HG03139 (cell line): ENCODE data around the gene SLC39A7.

Experiments
- ATAC-seq: cut with Tn5 transposase; IDR thresholded peaks from one replicate; pipeline ENCODE4 v1.9.1; 2021; ENCODE audit not compliant: unreplicated experiment

The SLC39A7 gene, protein sequence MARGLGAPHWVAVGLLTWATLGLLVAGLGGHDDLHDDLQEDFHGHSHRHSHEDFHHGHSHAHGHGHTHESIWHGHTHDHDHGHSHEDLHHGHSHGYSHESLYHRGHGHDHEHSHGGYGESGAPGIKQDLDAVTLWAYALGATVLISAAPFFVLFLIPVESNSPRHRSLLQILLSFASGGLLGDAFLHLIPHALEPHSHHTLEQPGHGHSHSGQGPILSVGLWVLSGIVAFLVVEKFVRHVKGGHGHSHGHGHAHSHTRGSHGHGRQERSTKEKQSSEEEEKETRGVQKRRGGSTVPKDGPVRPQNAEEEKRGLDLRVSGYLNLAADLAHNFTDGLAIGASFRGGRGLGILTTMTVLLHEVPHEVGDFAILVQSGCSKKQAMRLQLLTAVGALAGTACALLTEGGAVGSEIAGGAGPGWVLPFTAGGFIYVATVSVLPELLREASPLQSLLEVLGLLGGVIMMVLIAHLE

DNA sequence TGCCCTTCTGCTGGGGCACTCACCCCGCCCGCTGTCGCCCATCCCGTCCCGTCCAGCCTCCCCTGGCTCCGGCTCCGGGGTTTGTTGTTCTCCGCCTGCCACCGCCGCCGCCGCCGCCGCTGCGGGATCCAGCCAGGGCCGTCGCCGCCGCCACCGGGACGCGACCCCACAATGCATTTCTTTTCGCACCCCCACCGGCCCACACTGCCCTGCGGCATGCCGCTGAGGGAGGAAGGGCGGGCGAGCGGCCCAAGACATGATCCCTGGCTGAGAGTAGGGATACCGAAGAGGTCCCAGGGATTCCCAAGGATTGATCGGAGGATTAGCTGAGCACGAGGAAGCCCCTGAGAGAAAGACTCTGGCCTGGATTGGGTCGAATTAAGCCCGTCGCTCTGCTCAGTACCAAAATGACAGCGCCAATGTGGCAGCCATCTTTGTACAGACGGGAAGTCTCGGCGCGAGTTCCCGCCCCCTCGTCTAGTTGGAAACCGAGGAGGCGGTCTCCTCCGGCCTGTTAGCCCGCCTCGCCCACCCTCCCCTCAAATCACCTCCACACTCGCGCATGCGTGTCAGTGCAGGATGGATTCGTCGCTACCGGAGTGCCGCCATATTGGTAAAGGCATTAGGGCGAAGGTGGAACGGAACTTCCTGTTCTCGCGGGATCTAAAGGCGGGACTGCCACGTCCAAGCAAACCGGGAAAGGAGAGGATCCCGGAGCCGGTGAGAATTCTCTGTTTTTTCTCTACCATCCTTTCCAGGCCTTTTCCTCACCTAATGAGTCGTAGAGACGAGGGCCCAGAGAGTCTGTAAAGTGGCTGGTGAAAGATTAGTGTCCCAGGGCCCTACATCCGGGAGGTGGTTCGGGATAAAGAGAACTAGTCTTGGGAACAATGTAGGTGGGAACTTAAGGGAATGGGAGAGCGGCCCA lies at the start of gene SLC39A7, which contains the start of gene RXRB:
TSS of gene SLC39A7 (plus strand) at position 649 of the 928 bp plus-strand sequence. CDS start 379 bp downstream, outside the sequence.
TSS of gene RXRB (minus strand) at position 447 of the 928 bp plus-strand sequence. CDS start at position 258, 189 bp downstream.
- ATAC-seq, result peak; percentile 46

DNA sequence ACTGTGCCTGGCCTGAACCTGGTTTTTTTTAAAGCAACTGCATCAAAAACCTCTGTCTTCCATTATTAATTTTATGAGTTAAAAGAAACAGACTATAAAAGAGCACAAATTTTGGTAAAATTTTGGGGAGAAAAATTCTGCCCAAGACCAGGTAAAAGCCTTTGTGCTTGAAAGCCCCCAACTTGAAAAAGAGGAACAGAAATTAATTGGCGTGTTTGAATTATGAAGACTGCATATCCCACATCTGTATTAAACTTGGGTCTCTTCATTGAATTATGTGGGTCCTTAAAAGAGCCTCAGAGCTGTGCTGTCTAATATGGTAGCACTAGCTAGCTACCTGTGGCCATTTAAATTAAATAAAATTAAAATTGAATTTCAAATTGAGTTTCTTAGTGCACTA lies 49.6 kb upstream of the SLC39A7 start:
- ATAC-seq, result no peak

DNA sequence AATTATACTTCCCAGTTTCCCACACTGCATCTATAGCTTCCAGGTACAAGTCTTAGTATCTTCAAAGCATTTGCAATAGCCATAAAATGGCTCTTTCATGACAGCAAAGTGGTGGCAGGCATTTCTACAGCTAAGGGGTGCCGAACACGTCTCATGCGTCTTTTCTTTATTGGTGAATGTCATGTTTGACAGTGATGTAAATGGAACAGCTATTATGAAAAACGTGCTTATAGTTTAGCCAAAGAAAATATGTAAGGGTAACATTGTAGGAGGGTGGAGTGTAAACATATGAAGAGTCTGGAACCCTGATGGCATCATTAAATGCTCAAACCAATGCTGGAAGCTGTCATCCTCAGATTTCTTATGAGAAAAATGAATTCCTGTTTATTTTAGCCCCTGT lies 46.3 kb upstream of the SLC39A7 start:
- no peak for ATAC-seq

DNA sequence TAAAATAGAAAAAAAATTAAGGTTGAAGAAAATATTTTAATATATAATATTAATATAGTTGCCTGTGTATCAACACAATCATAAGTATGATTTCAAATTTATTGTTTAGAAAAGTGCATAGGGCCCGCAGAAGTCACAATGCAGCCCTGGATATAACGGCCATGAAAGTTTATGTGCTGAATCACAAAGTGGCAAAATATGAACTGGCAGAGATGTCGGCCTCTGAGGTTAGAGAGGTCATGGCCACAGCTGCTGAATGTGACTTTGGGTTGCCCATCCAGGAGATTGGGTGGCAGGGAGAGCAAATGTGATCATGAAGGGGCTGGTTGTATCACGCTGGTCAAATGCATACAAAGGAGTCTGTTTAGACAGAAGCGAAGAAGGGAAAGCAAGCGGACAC lies 44.1 kb upstream of the SLC39A7 start:
- ATAC-seq, result no peak

DNA sequence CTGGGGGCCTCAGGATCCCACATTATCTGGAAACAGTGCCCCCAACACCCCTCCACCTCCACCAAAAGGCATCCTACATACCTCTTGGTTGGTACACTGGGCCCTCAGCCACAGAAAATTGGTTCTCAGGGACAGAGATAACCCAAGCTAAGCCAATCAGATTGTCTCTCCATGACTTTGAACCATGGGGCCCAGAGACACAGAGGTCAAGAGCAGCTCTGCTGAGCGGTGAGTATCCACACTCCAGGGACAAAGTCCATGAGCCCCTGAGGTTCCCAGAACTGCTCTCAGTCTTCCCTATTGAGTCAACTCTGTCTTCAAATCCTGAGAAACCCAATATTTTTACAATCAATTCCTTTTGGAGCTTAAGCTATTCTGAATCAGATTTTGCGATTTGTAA lies 43.7 kb upstream of the SLC39A7 start:
- no peak for ATAC-seq

DNA sequence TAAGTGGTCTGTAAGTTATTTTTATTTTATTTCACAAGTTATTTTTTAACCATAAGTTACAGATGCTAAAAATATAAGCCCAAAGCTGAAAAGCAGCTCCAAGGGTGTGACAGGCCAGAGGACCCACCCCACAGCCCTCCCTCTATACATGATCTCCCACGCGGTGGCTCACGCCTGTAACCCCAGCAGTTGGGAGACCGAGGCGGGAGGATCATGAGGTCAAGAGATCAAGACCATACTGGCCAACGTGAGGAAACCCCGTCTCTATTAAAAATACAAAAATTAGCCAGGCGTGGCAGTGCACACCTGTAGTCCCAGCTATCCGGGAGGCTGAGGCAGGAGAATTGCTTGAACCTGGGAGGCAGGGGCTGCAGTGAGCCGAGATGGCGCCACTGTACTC lies 40.6 kb upstream of the SLC39A7 start:
- no peak for ATAC-seq

DNA sequence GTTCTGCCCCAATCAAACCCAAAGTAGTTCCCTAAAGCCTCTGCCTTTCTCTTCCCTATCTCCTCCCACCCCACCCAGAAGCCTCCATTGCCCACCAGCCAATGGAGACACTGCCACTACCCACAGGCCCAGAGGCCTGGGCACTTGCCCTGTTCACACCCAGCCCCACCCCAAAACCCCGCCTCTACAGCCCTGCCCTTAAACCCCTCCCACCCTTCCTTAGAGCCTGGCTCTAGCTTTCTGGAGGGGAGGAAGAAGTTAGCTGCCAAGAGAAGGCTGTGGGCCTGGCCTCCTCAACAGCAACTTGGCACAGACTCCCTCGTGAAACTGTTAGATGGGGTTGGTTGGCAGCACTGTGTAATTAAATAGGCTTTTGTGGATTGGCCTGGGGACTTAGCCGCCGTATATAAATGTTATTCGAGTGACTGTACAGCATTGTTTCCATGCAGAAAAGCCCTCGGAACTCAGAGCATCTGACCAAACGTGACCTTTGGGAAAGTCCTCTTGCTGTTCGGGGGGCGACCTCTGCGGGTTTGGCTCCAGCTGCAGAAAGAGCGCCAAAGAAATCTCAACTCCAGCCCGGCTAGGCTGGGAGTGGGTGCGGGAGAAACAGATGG lies 39.8 kb upstream of the SLC39A7 start:
- ATAC-seq, result no peak

DNA sequence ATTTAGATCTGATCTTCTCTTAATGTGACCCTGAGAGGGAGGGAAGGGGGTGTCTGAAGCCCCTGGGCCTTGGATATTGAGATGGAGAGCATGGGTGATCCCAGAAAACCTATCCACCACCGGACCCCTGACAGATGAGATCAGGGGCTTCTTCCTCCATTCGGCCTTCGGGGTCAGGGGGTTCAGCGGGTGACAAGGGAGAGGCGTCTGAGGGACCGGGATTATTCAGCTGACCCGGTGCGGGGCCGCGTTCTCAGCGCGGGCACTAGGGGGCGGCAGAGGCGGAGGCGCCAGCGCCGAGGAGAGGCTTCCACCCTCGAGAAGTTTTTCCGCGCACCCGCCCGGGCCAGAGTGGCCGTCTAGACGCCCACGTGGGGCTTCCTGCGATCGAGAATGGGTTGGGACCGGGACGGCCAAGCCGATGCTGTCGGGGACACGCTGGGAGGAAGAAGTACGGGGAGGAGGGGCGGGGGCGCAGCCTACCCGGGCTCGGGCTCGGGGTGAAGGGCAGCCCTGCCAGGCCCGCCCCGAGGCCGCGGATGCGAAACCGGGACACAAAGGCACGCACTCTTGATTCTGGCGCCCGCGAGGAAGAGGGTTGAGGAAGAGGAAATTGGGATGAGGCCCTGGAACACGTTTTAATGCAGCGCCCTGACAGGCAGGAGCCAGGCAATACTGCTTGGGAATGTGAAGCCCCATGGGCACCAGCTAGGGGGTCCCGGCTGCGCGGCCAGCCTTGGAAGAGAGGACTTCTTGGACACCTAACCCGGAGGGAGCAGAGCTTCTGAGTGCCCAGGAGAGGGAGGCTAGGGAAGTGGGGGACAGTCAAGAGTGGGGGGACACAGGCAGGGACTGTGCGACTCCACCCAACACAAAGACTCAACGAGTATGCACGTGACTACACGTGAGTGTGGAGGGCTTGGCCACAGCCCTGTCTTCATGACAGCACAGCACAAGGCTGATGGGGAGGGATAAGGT lies 39.0 kb upstream of the SLC39A7 start:
- no peak for ATAC-seq

DNA sequence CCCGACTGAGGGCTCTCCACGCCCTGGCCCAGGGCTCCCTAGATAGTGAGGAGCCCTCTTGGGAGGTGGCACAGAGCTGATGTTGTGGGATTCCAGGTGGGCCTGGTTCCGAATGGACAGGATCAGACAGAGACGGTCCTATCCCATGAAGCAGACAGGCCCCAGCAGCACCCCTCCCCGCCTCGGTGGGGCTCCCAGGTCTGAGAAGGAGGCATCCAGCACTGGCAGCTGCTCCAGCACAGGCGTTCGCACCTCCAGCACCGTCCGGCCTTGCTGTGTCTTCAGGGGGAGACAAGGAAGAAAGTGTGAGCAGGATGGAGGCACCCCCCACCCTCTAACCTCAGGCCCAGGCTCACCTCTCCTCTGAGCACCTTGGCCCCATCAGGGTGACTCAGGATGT lies 37.1 kb upstream of the SLC39A7 start:
- no peak for ATAC-seq

DNA sequence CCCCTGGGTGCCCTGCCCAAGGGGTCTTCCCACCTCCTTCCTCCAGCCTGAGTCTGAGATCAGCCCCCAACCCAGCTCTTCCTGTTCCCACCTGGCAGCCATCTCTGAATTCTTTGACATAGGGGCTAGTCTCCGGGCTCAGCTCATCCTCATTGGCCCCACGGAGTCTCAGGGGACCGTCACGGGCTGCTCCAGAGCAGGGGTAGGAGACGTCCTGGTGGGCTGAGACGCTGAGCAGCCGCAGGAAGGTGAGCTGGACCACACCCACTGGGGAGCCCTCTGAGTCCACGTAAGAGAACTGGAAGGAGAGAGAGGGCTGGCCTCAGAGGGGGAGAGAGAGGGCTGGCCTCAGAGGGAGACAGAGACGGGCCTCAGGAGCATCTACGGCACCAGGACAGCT lies 36.5 kb upstream of the SLC39A7 start:
- ATAC-seq, result no peak

DNA sequence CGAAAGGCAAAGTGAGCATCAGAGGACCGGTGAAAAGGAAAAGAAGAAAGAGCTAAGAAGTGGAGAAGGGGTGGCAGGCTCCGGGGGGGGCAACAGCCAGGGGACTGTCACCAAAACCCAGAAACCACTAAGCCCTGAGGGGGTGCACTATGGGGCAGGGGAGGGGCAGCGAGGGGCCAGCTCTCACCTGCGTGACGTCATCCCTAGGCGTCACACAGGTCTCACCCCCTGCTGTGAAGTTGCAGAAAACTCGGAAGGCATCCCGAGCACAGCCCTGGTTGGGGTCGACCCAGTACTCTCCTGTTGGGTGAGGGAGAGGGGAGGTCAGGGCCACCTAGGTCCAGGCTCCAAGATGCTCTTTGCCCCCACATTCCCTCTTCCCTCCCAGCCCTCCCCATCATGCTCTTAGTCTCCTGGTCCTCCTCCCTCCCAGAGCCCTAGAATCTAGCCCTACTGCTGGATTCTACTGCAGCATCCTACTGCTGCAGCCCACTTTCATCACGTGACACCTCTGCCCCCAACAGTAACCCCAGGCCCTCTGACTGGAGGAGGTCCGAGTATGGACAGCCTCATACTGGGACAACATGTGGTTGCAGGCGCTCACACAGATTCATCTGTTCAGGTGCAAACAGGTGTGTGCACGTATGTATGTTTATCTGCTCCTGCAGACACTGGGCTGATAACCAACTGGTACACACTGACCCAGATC lies 35.8 kb upstream of the SLC39A7 start:
- ATAC-seq, result no peak

DNA sequence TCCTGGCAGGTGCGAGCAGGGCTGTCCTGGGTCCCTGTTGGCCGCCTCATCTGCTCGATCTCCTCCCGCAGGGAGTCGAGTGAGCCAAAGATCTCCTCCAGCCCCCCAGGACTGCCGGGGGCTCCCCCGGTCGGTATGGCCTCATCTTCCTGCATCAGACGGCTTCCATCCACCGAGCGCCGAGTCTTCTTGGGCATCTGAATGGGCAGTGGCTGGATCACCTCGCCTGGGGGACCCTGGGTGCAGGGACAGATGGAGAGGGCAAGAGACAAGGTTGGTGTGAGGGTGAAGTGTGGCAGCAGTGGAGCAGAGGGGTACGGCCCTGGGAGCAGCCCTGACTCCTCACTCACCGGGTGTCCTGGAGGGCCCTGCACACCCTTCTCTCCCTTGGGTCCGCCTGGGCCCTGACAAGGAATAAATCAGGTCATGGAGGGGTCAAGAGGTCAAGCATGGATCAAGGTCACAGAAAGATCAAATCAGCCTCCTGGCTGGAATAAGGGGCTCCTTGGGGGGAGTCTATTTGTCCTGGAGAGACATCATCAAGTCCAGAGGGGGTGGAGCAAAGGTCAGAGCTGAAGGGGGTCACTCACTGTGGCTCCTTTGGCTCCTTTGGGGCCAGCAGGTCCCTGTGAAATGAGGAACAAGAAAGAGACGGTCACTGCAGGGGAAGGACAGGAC lies 34.9 kb upstream of the SLC39A7 start:
- no peak for ATAC-seq

DNA sequence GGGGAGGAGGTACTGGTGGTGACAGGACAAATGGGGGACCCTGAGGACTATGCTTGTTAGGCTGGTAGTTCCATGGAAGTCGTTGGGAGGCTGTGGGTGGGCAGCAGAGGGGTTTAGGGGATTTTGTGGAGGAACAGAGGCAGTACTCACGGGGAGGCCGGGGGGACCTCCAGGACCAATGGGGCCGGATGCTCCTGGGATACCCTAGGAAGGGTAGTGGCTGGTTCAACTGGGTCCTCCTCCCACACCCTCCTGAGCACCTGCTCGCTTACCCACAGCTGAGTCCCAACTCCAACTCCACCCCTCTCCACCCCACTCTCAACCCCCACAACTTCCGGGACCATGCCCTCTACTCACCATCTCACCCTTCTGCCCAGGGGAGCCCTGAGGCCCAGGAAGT lies 34.3 kb upstream of the SLC39A7 start:
- ATAC-seq, result no peak

DNA sequence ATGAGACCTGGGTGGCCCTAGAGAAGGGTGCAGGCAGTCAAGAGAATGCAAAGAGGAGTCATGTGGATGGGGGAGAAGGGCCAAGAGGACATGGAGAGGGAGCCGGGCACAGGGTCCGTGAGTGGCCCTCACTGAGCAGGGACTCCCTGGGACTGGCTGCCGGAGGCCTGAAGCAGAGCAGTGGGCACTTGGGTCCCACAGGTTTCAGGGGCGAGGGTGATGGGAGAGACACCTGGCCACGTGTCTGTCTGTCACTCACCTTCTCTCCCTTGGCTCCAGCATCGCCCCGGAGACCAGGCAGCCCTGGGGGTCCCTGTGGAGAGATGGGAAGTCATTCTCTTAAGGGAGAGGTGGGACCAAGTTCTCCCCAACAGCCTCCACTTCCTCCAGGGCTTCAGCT lies 33.9 kb upstream of the SLC39A7 start:
- ATAC-seq, result no peak

DNA sequence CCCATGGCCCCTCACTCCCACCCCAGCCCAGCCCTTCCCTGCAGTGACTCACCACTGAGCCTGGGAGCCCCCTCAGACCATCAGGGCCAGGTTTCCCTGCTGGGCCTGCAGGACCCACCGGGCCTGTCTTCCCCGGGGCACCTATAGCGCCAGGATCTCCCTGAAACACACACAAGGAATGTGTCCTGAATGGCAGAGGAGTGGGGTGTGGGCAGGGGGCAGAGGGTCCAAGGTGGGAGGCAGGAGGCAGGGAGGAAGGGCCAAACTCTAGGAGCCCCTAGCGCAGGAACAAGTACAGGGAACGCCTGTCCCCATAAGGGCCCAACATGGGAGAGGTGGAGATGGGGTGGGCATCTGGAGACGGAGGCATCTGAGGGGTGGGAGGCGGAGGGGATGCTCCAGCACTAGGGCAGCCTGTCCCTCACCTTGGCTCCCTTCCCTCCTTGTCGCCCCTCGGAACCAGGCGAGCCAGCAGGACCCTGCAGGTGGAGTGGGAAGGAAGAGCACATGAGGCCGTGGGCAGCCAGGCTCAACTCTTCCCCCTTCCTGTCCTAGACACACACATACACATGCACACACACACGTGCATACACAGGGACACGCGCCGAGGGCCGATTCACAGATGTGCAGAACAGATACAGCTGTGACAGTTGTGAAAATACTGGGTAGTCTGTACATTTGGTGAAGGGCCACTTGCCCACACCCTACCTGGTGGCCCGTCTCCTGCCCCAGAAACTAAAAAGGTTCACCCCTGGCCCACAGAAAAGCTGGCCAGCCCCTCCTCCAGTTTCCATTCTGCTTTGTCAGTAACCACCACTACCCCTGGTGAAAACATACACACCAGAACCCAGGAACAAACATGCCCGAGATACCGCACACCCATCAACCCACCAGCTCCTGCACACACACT lies 33.0 kb upstream of the SLC39A7 start:
- ATAC-seq, result no peak

DNA sequence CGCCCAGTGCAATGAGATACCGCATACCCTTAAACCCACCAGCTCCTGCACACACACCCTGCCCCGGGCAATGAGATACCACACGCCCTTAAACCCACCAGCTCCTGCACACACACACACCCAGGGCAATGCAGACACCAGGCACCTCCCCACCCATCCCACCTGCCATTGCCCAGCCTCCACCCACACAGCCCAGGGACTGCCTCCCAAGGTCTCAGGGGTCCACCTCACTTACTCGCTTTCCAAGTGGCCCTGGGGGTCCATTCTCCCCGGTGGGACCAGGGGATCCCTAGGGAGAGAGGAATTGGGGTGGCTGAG lies 32.4 kb upstream of the SLC39A7 start:
- ATAC-seq, result no peak

DNA sequence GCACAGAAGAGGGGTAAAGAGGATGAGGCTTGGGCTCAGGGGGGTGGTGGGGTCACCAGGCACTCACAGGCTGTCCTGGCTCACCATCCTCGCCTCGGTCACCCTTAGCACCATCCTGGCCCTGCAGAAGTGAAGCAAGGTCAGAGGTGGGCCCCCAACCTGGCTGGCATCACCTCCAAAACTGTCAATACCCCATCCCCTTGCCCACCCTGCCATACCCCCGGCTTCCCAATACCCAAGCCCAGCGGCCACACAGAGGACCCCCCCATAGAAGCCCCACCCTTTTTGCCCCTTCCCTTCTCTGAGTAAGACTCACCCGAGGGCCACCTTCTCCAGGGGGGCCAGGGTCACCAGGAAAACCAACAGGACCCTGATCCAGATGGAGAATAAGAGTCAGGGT lies 32.0 kb upstream of the SLC39A7 start:
- no peak for ATAC-seq
